ENCODE data around the gene C1QB.

The C1QB gene

DNA sequence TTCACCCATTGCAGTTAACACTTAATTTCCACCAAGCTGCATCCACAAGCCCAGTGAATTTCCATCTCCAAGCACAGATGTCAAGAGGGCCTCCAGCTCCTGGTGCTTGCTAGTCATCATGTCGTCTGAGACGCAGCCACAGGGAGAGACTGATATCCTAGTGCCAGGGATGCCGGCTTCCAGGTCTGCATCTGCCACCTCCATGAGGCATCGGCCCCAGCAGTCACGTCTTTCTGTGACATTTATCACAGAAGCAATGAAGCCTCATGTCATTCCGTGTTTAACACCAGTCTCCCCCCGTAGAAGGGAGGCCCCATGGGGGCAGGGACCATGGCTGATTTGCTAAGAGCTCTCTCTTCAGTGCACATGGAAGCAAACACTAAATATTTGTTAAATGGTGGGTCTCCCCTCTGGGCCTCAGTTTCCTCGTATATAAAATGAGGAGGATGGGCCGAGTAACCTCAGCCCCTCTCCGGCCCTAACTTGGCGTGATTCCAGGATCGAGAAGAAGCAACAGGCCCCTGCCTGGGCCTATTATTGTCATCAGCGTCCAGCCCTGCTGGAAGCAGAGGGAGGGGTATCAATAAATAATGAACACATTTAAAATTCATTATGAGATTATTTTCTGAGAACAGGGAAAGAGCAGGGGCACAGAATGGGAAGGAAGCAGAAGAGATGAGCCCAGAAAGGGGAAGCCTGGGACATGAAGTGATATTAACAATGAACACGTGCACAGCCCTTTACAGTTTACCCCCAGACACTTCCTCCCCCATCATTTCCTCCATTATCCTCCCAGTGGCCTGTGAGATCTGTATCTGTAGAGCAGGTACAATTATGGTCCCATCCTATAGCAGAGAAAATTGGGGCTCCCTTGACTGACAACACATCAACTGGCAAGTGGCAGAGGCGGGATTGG is 837 bp upstream of the C1QB start:
- POLR2A ChIA-PET = no interaction called here
- TF ChIP-seq, protein P1, sequence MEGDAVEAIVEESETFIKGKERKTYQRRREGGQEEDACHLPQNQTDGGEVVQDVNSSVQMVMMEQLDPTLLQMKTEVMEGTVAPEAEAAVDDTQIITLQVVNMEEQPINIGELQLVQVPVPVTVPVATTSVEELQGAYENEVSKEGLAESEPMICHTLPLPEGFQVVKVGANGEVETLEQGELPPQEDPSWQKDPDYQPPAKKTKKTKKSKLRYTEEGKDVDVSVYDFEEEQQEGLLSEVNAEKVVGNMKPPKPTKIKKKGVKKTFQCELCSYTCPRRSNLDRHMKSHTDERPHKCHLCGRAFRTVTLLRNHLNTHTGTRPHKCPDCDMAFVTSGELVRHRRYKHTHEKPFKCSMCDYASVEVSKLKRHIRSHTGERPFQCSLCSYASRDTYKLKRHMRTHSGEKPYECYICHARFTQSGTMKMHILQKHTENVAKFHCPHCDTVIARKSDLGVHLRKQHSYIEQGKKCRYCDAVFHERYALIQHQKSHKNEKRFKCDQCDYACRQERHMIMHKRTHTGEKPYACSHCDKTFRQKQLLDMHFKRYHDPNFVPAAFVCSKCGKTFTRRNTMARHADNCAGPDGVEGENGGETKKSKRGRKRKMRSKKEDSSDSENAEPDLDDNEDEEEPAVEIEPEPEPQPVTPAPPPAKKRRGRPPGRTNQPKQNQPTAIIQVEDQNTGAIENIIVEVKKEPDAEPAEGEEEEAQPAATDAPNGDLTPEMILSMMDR (IDR thresholded peaks at IDR 0.05; ENCODE audit: insufficient read depth, low read length, missing control alignments) = no peak
- CTCF ChIA-PET = interaction anchor here (1.9 kb wide), 2 partner anchors 10 to 231 kb away, joined by 5 to 14 read pairs; no protein-coding TSS in a partner anchor
- no peak for DNase-seq (ENCODE audit: low read depth, low spot score)
- H3K4me3 ChIP-seq (ENCODE audit: low read depth, low read length) = no peak overlapping the region

DNA sequence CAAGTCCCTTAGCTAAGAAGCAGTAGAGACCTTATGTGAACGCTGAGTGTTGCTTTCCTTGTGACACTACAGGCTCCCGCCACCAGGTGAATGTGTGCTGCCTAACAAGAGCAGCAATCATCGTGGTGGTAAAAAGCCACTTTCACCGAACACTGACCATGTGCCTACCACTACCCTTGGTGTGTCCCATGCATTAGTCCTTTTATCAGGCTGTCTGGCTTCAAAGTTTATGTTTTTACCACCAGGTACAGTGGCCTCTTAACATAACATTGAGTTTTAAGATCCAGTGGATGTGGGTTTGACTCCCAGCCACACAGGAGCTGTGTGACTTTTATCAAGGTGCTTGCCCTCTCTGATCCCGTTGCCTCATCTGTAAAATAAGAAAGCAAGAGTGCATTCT is 1.7 kb downstream of the C1QB start:
- POLR2A ChIA-PET = no interaction called here
- DNase-seq (ENCODE audit: low read depth, low spot score) = no peak
- TF ChIP-seq, protein P1 (IDR thresholded peaks at IDR 0.05; ENCODE audit: insufficient read depth, low read length, missing control alignments) = no peak
- H3K4me3 ChIP-seq (ENCODE audit: low read depth, low read length) = no peak overlapping the region
- CTCF ChIA-PET = interaction anchor here (1.0 to 5.4 kb wide), 7 partner anchors 9 to 310 kb away, joined by 3 to 30 read pairs (median 4); no protein-coding TSS in a partner anchor

GRCh38 chr1:22658385-22659163 is 5.5 kb downstream of the C1QB start:
- no peak for DNase-seq (ENCODE audit: low read depth, low spot score)
- CTCF ChIA-PET = interaction anchor here (1.0 kb wide), 1 partner anchor 242 kb away, joined by 3 read pairs; no protein-coding TSS in a partner anchor
- H3K4me3 ChIP-seq (ENCODE audit: low read depth, low read length) = no peak overlapping the region
- TF ChIP-seq, protein P1 (IDR thresholded peaks at IDR 0.05; ENCODE audit: insufficient read depth, low read length, missing control alignments) = no peak
- POLR2A ChIA-PET = no interaction called here

GRCh38 chr1:22660716-22661241 is 7.7 kb downstream of the C1QB start:
- ChIA-PET CTCF (no interaction called here), POLR2A (no interaction called here)
- DNase-seq (ENCODE audit: low read depth, low spot score) = no peak
- TF ChIP-seq, protein P1 (IDR thresholded peaks at IDR 0.05; ENCODE audit: insufficient read depth, low read length, missing control alignments) = no peak
- no peak overlapping the region for H3K4me3 ChIP-seq (ENCODE audit: low read depth, low read length)

- TF ChIP-seq, protein P1 (IDR thresholded peaks at IDR 0.05; ENCODE audit: insufficient read depth, low read length, missing control alignments) = no peak
- ChIA-PET POLR2A (no interaction called here), CTCF (interaction anchor here (2.0 to 2.5 kb wide), 2 partner anchors 12 to 268 kb away, joined by 14 read pairs; no protein-coding TSS in a partner anchor)
- no peak for DNase-seq (ENCODE audit: low read depth, low spot score)
- H3K4me3 ChIP-seq (ENCODE audit: low read depth, low read length) = no peak overlapping the region
These were observed 8.8 kb downstream of the C1QB start for GRCh38 chr1:22661880-22662279.
